NCI-H524 (cell line): Measurements from ENCODE around the gene CSF3.

ENCODE experiments used
- DNase-seq, 2 experiments: peaks; one replicate each; lab custom pipeline; 2025; lab: John Stamatoyannopoulos, UW

CSF3 gene

DNA sequence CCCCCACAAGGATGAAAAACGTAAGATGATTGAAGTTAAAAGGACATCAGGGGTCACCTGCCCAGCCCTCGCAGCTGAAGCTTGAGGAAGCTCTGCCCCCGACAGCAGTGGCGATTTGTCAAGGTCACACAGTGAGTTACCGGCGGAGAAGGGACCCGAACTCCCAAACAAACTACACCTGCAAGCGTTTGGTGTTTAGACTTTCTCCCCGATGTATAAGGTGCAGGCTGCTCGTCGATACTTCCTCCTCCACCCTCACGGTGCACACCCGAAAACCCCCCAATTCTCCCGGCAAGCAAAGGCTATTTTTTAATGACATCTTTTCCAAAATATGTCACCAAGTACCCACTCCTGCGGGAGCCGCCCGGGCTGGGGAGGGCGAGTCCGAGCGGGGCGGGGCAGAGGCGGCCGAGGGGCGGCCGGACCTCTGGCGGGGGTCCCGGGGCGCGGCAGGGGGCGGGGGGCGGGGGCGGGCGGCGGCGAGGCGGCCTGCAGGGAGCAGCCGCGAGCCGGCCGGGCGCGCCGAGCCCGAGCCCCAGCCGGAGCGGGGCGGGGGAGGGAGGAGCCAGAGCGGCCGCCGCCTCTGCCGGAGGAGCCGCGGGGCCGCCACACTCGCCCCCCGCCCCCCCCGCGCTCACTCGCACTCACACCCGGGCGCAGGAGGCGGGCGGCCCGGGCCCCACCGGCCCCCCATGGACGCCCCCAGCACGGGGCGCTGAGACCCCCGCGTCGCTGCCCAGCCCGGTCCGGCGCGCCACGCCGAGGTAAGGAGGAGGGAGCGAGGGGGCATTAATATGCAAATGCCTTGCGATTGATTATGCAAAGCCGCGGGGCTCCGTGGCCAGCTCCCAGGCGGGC, 47.3 kb downstream of the CSF3 start, which contains the start of gene THRA:
Gene THRA, plus strand, starts transcription at position 637 of the 858 bp plus-strand sequence. CDS start 11,524 bp downstream, outside the sequence.
- peak in 1 of 2 experiments; percentile 68 for DNase-seq

DNA sequence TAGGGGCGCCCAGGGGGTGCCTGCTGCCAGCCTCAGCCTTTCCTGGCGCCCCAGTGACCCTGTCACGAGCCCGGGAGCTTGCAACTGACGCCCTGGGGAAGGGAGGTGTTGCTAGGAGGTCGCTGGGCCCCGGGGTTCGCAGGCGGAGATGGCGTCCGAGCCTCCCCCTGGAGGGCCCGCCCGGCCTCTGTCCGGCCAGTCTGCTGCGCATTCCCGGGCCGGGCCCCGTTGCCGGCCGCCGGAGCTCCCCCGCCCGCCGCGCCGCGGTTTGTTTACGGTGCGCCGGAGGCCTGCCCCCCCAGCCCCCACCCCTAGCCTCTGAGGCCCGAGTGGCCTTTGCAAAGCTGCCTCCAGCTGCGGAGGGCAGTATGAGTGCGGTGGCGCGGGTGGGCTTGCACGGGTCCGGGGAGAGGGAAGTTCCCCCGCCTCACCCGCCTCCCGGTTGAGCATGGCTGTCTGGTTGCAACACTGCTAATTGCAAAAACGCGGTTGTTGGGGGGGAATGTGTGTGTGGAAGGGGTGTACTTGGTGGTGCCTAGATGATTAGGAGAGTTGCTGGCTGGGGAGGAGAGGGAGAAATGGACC, 48.0 kb downstream of the CSF3 start:
- DNase-seq: no peak

DNA sequence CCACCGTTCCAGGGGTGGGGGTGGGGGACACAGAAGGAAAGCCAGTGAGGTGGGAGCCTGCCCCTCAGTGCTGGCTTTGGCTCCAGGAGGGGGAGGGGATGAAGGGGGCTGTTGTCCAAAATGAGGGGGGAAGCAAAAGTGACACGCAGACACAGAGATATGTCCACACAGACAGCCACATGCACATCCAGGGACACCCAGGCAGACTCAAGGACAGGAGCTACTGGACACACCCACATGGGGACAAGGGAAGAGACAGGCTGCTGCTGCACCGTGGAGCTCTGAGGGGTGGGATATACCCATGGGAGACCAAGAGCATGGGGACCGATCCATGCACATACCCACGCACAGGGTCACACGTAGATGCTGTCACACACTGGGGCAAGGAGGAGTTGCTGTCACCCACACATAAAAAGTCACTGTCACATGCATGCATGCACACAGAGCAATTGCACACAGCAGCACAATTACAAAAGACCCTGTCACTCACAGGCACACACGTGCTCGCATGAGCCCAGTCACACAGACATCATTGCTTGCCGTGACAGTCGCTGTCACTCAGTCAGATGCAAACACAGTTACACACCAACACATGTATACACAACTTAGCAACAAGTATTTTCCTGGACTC, 48.8 kb downstream of the CSF3 start:
- DNase-seq: no peak

DNA sequence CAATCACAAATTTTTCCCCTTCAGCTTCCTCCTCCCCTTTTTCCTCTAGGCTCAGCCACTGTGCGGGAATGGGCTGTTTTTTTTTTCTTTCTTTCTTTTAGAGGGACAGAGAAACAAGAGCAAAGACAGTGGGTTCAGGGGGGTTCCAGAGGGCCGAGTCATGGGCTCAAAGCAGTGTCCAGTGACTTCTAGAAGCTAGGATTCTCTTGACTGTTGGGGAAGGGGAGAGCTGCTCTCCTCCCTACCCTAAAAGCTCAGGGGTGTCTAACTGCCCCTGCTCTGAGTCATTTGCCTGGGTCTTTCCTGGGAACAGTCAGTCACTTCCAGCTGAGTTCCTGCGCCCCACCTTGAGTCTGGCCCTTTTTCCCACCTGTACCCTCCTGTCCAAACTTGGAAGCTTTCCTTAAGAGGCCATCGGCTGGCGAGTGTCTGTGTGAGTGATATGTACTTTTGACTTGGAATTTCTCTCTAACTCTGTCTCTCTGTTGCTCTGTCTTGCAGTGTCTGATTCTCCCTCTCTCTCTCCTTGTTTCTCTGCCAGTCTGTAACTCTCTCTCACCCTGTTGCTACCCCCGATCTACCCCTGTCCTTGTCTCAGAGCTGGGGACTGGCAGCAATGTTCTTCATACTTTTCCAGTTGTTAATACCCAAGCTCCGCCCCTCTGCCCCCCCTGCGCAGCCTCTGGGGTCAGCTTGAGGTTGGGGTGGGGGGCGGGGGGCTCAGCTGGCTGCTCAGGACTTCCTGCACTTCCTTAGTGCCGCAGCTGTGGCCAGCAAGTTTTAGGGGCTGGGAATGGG, 49.9 kb downstream of the CSF3 start:
- DNase-seq: no peak

DNA sequence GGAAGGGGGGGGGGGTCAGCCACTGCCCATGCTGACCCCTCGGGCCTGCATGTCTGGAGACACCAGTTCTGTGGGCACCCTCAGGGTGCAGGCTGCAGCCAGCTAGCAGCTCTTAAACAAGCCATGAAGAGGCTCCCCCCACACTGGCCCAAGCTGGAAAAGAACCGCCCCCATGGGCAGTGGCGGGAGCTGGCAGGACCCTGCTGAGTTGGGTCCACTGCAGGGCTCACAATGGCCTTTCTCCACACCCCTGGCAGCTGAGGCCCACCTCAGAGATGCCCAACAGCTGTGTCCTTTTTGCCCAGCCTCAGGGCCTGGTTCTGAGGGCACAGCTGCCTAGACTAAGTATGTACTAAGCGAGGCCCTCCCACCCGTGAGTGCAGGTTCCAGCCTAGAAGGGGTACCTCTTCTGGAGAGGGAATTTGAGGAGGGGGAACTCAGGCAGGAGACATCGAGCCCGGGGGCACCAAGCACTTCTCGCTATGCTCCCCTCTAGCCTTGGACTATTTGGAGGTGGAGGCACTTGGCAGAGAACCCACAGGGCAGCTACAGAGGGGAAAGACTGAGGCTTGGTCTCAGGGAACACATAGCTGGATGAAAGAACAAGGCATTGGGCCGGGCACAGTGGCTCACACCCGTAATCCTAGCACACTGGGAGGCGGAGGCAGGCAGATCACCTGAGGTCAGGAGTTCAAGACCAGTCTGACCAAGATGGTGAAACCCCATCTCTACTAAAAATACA, 50.7 kb downstream of the CSF3 start:
- no peak for DNase-seq
